Activated T-cell treated with anti-CD3 and anti-CD28 coated beads for 24 hours (primary cell): Measurements from ENCODE around the gene PM20D2.

Source experiments
- DNase-seq: peaks from one replicate; pipeline ENCODE4 v3.0.0-alpha.2; 2020; ENCODE audit warnings: low read depth

Gene PM20D2

GRCh38 chr6:89145091-89145955 lies 532 bp upstream of the PM20D2 start:
- peak; percentile 26 for DNase-seq

GRCh38 chr6:89146718-89147700 lies 1.2 kb downstream of the PM20D2 start:
- DNase-seq = no peak

GRCh38 chr6:89148016-89148750 lies 2.3 kb downstream of the PM20D2 start:
- peak; percentile 10 for DNase-seq

GRCh38 chr6:89154131-89154530 lies 8.3 kb downstream of the PM20D2 start:
- no peak for DNase-seq

- DNase-seq = no peak
Observed at GRCh38 chr6:89160331-89161092, 14.7 kb downstream of the PM20D2 start.

GRCh38 chr6:89161326-89162046 lies 15.6 kb downstream of the PM20D2 start:
- no peak for DNase-seq

- no peak for DNase-seq
Observed at GRCh38 chr6:89162047-89162371, 16.2 kb downstream of the PM20D2 start.

- no peak for DNase-seq
Observed at GRCh38 chr6:89172131-89172530, 26.3 kb downstream of the PM20D2 start.

- DNase-seq = no peak
Observed at GRCh38 chr6:89173634-89174033, 27.8 kb downstream of the PM20D2 start.

- no peak for DNase-seq
Observed at GRCh38 chr6:89180112-89180511, 34.3 kb downstream of the PM20D2 start.

- no peak for DNase-seq
Observed at GRCh38 chr6:89180971-89181370, 35.1 kb downstream of the PM20D2 start.

GRCh38 chr6:89183294-89183693 lies 37.4 kb downstream of the PM20D2 start:
- DNase-seq = no peak

- DNase-seq = no peak
Observed at GRCh38 chr6:89184344-89184743, 38.5 kb downstream of the PM20D2 start.

- DNase-seq = no peak
Observed at GRCh38 chr6:89186762-89187161, 40.9 kb downstream of the PM20D2 start.

GRCh38 chr6:89187504-89187903 lies 41.6 kb downstream of the PM20D2 start:
- DNase-seq = no peak

- no peak for DNase-seq
Observed at GRCh38 chr6:89190741-89191140, 44.9 kb downstream of the PM20D2 start.

- DNase-seq = no peak
Observed at GRCh38 chr6:89194559-89194958, 48.7 kb downstream of the PM20D2 start.

- no peak for DNase-seq
Observed at GRCh38 chr6:89197141-89197540, 51.3 kb downstream of the PM20D2 start.

GRCh38 chr6:89198235-89198634 lies 52.4 kb downstream of the PM20D2 start:
- DNase-seq = no peak

- DNase-seq = no peak
Observed at GRCh38 chr6:89199579-89199978, 53.7 kb downstream of the PM20D2 start.

GRCh38 chr6:89200706-89201215 lies 54.9 kb downstream of the PM20D2 start:
- no peak for DNase-seq
